T-helper 2 cell treated with Interferon-gamma antibody and Interleukin-4, amounts not matched to agents 5 μg/mL and 100 μg/mL, for 36 hours (primary cell): ENCODE results near the gene FOXN1.
A peak's percentile ranks its signal among the peaks of the same experiment; 100 is the strongest.

Experiments
- DNase-seq: peaks from one replicate; pipeline ENCODE4 v3.0.0; 2021; ENCODE audit warnings: low spot score
- H3K27ac Mint-ChIP-seq: one replicate; pipeline ENCODE4 v1.8.0; 2021; ENCODE audit warnings: mild to moderate bottlenecking, mixed read lengths
- H3K27me3 Mint-ChIP-seq: one replicate; pipeline ENCODE4 v1.8.0; 2021; ENCODE audit warnings: low read depth, mixed read lengths
- H3K36me3 Mint-ChIP-seq: one replicate; pipeline ENCODE4 v1.8.0; 2021; ENCODE audit warnings: low read depth, mixed read lengths
- H3K4me1 Mint-ChIP-seq: one replicate; pipeline ENCODE4 v1.8.0; 2021; ENCODE audit warnings: low read depth, mixed read lengths
- H3K4me3 Mint-ChIP-seq: one replicate; pipeline ENCODE4 v1.8.0; 2022; ENCODE audit warnings: mild to moderate bottlenecking, moderate library complexity, mixed read lengths
- H3K9me3 Mint-ChIP-seq: one replicate; pipeline ENCODE4 v1.8.0; 2021; ENCODE audit warnings: mixed read lengths

The FOXN1 gene

GRCh38 chr17:28532050-28532960, 26.2 kb downstream of the FOXN1 start:
- H3K27ac Mint-ChIP-seq: peak overlapping the region; percentile 39
- no peaks in the 10 kb centered on the region for H3K36me3 Mint-ChIP-seq
- no peak for DNase-seq
- no peaks in the 10 kb centered on the region for H3K9me3 Mint-ChIP-seq
- no peak overlapping the region for H3K4me3 Mint-ChIP-seq
- H3K4me1 Mint-ChIP-seq: no peaks in the 10 kb centered on the region
- peaks cover 2% of the 10 kb centered on the region for H3K27me3 Mint-ChIP-seq

GRCh38 chr17:28533091-28533807, 27.1 kb downstream of the FOXN1 start:
- H3K4me3 Mint-ChIP-seq: no peak overlapping the region
- no peaks in the 10 kb centered on the region for H3K4me1 Mint-ChIP-seq
- no peak for DNase-seq
- H3K9me3 Mint-ChIP-seq: no peaks in the 10 kb centered on the region
- H3K27ac Mint-ChIP-seq: no peak overlapping the region
- peaks cover 2% of the 10 kb centered on the region for H3K27me3 Mint-ChIP-seq
- no peaks in the 10 kb centered on the region for H3K36me3 Mint-ChIP-seq

- Mint-ChIP-seq H3K4me1 (no peaks in the 10 kb centered on the region), H3K4me3 (no peak overlapping the region), H3K27me3 (no peaks in the 10 kb centered on the region), H3K36me3 (no peaks in the 10 kb centered on the region), H3K9me3 (no peaks in the 10 kb centered on the region), H3K27ac (no peak overlapping the region)
- no peak for DNase-seq
Measured at GRCh38 chr17:28534740-28535375, 28.7 kb downstream of the FOXN1 start.

- Mint-ChIP-seq H3K27ac (no peak overlapping the region), H3K27me3 (no peaks in the 10 kb centered on the region), H3K4me3 (no peak overlapping the region), H3K4me1 (no peaks in the 10 kb centered on the region), H3K9me3 (no peaks in the 10 kb centered on the region), H3K36me3 (no peaks in the 10 kb centered on the region)
- no peak for DNase-seq
Measured at GRCh38 chr17:28536532-28537218, 30.5 kb downstream of the FOXN1 start.

GRCh38 chr17:28537219-28537610, 31.1 kb downstream of the FOXN1 start:
- Mint-ChIP-seq H3K27ac (no peak overlapping the region), H3K36me3 (no peaks in the 10 kb centered on the region), H3K4me3 (no peak overlapping the region), H3K27me3 (no peaks in the 10 kb centered on the region), H3K9me3 (no peaks in the 10 kb centered on the region), H3K4me1 (no peaks in the 10 kb centered on the region)
- DNase-seq: no peak

GRCh38 chr17:28538296-28538895, 32.2 kb downstream of the FOXN1 start:
- no peak for DNase-seq
- Mint-ChIP-seq H3K27me3 (no peaks in the 10 kb centered on the region), H3K9me3 (no peaks in the 10 kb centered on the region), H3K27ac (no peak overlapping the region), H3K4me3 (no peak overlapping the region), H3K36me3 (no peaks in the 10 kb centered on the region), H3K4me1 (no peaks in the 10 kb centered on the region)

GRCh38 chr17:28540231-28540630, 34.1 kb downstream of the FOXN1 start:
- no peaks in the 10 kb centered on the region for H3K9me3 Mint-ChIP-seq
- no peaks in the 10 kb centered on the region for H3K27me3 Mint-ChIP-seq
- no peak for DNase-seq
- no peak overlapping the region for H3K27ac Mint-ChIP-seq
- H3K4me3 Mint-ChIP-seq: no peak overlapping the region
- no peaks in the 10 kb centered on the region for H3K4me1 Mint-ChIP-seq
- no peaks in the 10 kb centered on the region for H3K36me3 Mint-ChIP-seq

GRCh38 chr17:28541439-28541838, 35.3 kb downstream of the FOXN1 start:
- DNase-seq: no peak
- H3K4me1 Mint-ChIP-seq: no peaks in the 10 kb centered on the region
- no peaks in the 10 kb centered on the region for H3K36me3 Mint-ChIP-seq
- no peaks in the 10 kb centered on the region for H3K9me3 Mint-ChIP-seq
- H3K27me3 Mint-ChIP-seq: no peaks in the 10 kb centered on the region
- no peak overlapping the region for H3K27ac Mint-ChIP-seq
- H3K4me3 Mint-ChIP-seq: no peak overlapping the region

GRCh38 chr17:28544402-28545140, 38.4 kb downstream of the FOXN1 start:
- peaks cover 2% of the 10 kb centered on the region for H3K36me3 Mint-ChIP-seq
- no peak overlapping the region for H3K27ac Mint-ChIP-seq
- H3K4me3 Mint-ChIP-seq: no peak overlapping the region
- peaks cover 16% of the 10 kb centered on the region for H3K4me1 Mint-ChIP-seq
- H3K27me3 Mint-ChIP-seq: no peaks in the 10 kb centered on the region
- DNase-seq: no peak
- no peaks in the 10 kb centered on the region for H3K9me3 Mint-ChIP-seq

GRCh38 chr17:28545141-28545503, 39.0 kb downstream of the FOXN1 start:
- Mint-ChIP-seq H3K4me1 (peaks cover 21% of the 10 kb centered on the region), H3K36me3 (peaks cover 2% of the 10 kb centered on the region), H3K27ac (no peak overlapping the region), H3K9me3 (no peaks in the 10 kb centered on the region), H3K27me3 (no peaks in the 10 kb centered on the region), H3K4me3 (no peak overlapping the region)
- no peak for DNase-seq

GRCh38 chr17:28545787-28546415, 39.8 kb downstream of the FOXN1 start:
- Mint-ChIP-seq H3K4me1 (peaks cover 27% of the 10 kb centered on the region), H3K36me3 (peaks cover 2% of the 10 kb centered on the region), H3K27me3 (no peaks in the 10 kb centered on the region), H3K27ac (no peak overlapping the region), H3K4me3 (no peak overlapping the region), H3K9me3 (no peaks in the 10 kb centered on the region)
- no peak for DNase-seq

GRCh38 chr17:28547096-28547622, 41.0 kb downstream of the FOXN1 start:
- H3K27me3 Mint-ChIP-seq: no peaks in the 10 kb centered on the region
- H3K4me1 Mint-ChIP-seq: peaks cover 38% of the 10 kb centered on the region
- H3K9me3 Mint-ChIP-seq: no peaks in the 10 kb centered on the region
- H3K27ac Mint-ChIP-seq: peak overlapping the region; percentile 60
- H3K36me3 Mint-ChIP-seq: peaks cover 4% of the 10 kb centered on the region
- no peak overlapping the region for H3K4me3 Mint-ChIP-seq
- no peak for DNase-seq
